ENCODE data around the gene SEMA3G.

Gene SEMA3G

GRCh38 chr3:52396907-52397591 lies 47.9 kb downstream of the SEMA3G start:
- H3K4me3 ChIP-seq (ENCODE audit: low read depth, low read length), result no peak overlapping the region
- TF ChIP-seq, protein P1, sequence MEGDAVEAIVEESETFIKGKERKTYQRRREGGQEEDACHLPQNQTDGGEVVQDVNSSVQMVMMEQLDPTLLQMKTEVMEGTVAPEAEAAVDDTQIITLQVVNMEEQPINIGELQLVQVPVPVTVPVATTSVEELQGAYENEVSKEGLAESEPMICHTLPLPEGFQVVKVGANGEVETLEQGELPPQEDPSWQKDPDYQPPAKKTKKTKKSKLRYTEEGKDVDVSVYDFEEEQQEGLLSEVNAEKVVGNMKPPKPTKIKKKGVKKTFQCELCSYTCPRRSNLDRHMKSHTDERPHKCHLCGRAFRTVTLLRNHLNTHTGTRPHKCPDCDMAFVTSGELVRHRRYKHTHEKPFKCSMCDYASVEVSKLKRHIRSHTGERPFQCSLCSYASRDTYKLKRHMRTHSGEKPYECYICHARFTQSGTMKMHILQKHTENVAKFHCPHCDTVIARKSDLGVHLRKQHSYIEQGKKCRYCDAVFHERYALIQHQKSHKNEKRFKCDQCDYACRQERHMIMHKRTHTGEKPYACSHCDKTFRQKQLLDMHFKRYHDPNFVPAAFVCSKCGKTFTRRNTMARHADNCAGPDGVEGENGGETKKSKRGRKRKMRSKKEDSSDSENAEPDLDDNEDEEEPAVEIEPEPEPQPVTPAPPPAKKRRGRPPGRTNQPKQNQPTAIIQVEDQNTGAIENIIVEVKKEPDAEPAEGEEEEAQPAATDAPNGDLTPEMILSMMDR (IDR thresholded peaks at IDR 0.05; ENCODE audit: low read depth, low read length, missing control alignments), result no peak
- DNase-seq (ENCODE audit: low read depth), result no peak

GRCh38 chr3:52396011-52396906 lies 48.6 kb downstream of the SEMA3G start:
- H3K4me3 ChIP-seq (ENCODE audit: low read depth, low read length), result no peak overlapping the region
- TF ChIP-seq, protein P1 (IDR thresholded peaks at IDR 0.05; ENCODE audit: low read depth, low read length, missing control alignments), result no peak
- DNase-seq (ENCODE audit: low read depth), result no peak

GRCh38 chr3:52395503-52395865 lies 49.4 kb downstream of the SEMA3G start:
- H3K4me3 ChIP-seq (ENCODE audit: low read depth, low read length), result no peak overlapping the region
- no peak for DNase-seq (ENCODE audit: low read depth)
- TF ChIP-seq, protein P1 (IDR thresholded peaks at IDR 0.05; ENCODE audit: low read depth, low read length, missing control alignments), result no peak

- no peak overlapping the region for H3K4me3 ChIP-seq (ENCODE audit: low read depth, low read length)
- no peak for DNase-seq (ENCODE audit: low read depth)
- TF ChIP-seq, protein P1 (IDR thresholded peaks at IDR 0.05; ENCODE audit: low read depth, low read length, missing control alignments), result no peak
Measured at GRCh38 chr3:52394751-52395502, 50.0 kb downstream of the SEMA3G start.

DNA sequence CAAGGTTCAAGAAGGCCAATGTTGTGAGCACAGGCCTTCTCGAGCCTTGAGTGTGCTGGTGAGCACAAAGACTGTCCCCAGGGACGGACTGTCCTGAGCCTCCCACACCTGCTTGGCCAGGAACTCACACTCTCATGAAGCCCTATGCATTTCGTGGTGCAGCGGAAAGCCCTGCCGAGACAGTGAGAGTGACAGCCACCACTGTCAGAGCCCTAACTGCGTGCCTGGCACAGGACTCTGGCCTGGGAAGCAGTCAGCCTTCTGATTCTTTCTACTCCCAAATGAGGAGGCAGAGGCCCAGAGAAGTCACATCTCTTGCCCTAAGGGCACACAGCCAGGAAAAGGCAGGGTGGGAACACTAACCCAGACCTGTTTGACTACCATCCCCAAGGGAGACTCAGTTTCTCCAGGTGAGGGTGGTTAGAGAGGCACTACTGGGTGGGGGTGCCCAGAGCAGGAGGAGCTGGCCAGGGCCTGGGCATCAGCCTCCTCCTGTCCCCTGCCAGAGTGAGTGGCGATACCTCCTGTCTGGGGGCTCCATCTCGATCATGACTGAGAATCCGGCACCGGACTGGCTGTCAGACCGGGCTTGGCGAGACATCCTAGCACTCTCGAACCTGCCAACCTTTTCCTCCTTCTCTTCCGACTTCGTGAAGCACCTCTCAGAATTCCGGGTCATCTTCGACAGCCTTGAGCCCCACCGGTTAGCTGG lies 50.8 kb downstream of the SEMA3G start:
- TF ChIP-seq, protein P1 (IDR thresholded peaks at IDR 0.05; ENCODE audit: low read depth, low read length, missing control alignments), result no peak
- H3K4me3 ChIP-seq (ENCODE audit: low read depth, low read length), result no peak overlapping the region
- DNase-seq (ENCODE audit: low read depth), result no peak

DNA sequence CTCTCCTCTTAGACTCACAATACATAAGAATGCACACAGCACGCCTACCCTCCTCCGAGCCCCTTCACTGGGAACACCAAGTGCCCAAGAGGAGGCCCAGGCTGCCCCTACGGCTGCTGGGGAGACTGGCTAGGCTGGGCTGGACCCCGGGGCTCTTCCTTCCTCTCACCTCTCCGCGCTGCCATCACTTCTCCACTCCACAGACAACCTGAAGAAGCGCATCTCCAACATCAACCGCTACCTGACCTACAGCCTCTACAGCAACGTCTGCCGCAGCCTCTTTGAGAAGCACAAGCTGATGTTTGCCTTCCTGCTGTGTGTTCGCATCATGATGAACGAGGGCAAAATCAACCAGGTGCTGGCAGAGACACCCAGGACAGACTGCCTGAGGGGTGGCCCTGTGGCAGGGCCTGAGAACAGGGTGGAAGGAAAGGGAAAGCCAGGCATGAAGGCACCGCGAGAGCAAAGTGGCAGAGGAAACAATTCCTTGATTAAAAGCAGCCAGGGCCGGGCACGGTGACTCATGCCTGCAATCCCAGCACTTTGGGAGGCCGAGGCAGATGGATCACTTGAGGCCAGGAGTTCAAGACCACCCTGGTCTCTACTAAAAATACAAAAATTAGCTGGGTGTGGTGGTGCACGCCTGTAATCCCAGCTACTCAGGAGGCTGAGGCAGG lies 51.6 kb downstream of the SEMA3G start:
- H3K4me3 ChIP-seq (ENCODE audit: low read depth, low read length), result no peak overlapping the region
- DNase-seq (ENCODE audit: low read depth), result no peak
- TF ChIP-seq, protein P1 (IDR thresholded peaks at IDR 0.05; ENCODE audit: low read depth, low read length, missing control alignments), result no peak
